SK-N-SH (cell line): ENCODE measurements around the gene RPGR. TPM values are rescaled to one million over a fixed set of nuclear protein-coding genes. Genes with fewer than 3 reads are reported as not detected.

Experiments
- CTCF ChIA-PET: fragments of 300-600, 350-600 bp; formaldehyde crosslinking; extraction: SDS; loops from one replicate; lab custom pipeline; 2021; lab: Yijun Ruan, JAX
- POLR2A ChIA-PET: fragments of 350-600 bp; sonication (Branson Sonifier 250); formaldehyde crosslinking; extraction: SDS; loops from one replicate; lab custom pipeline; 2020; ENCODE audit warnings: antibody characterized with exemption, inconsistent platforms; lab: Yijun Ruan, JAX
- DNase-seq: peaks from one replicate; pipeline ENCODE4 v3.0.0; 2012
- H2AFZ ChIP-seq: fragments of 200-600 bp; sonication (generic); 2 replicates; pipeline ENCODE4 v1.8.1; 2016; ENCODE audit warnings: antibody characterized with exemption, mild to moderate bottlenecking, low read depth
- H3F3A ChIP-seq: fragments of 200-600 bp; sonication (generic); replicated peaks from 2 replicates; pipeline ENCODE3; 2016; ENCODE audit warnings: antibody characterized with exemption, mild to moderate bottlenecking; ENCODE audit not compliant: insufficient read depth
- H3K27ac ChIP-seq, 2 experiments: fragments of 200-500 bp in 1 of 2; fragments of 200-600 bp in 1 of 2; sonication (Bioruptor generic) in 1 of 2; sonication (generic), shearing (Covaris generic) in 1 of 2; 2 replicates each; pipeline versions ENCODE4 v1.5.1 to v1.6.1; 2014 to 2016; ENCODE audit warnings: low read depth in 2 of 2, inconsistent platforms in 1 of 2, low read length in 1 of 2, mild to moderate bottlenecking in 1 of 2, mixed read lengths in 1 of 2
- H3K27me3 ChIP-seq: fragments of 200-600 bp; sonication (generic), shearing (Covaris generic); 2 replicates; pipeline ENCODE4 v1.6.1; 2016; ENCODE audit warnings: mixed run types; ENCODE audit not compliant: insufficient read depth
- H3K36me3 ChIP-seq, 2 experiments: fragments of 200-500 bp in 1 of 2; fragments of 200-600 bp in 1 of 2; sonication (Bioruptor generic) in 1 of 2; sonication (generic) in 1 of 2; replicated peaks in 1 of 2; 2 replicates each; pipeline versions ENCODE3 to v1.5.1; 2014 to 2016; ENCODE audit warnings: low read length in 1 of 2, mild to moderate bottlenecking in 1 of 2; ENCODE audit not compliant: insufficient read depth in 2 of 2, control insufficient read depth in 1 of 2
- H3K4me1 ChIP-seq, 2 experiments: fragments of 200-500 bp in 1 of 2; fragments of 200-600 bp in 1 of 2; sonication (Bioruptor generic) in 1 of 2; sonication (generic), shearing (Covaris generic) in 1 of 2; 2 replicates each; pipeline versions ENCODE4 v1.5.1 to v1.6.1; 2014 to 2016; ENCODE audit warnings: low read depth in 1 of 2, low read length in 1 of 2, mixed run types in 1 of 2; ENCODE audit not compliant: insufficient read depth in 2 of 2, control insufficient read depth in 1 of 2
- H3K4me2 ChIP-seq: fragments of 200-600 bp; sonication (generic), shearing (Covaris generic); 2 replicates; pipeline ENCODE4 v1.6.1; 2017; ENCODE audit warnings: mixed run types
- H3K4me3 ChIP-seq, 2 experiments: fragments of 200-500 bp in 1 of 2; fragments of 200-600 bp in 1 of 2; sonication (Bioruptor generic) in 1 of 2; sonication (generic), shearing (Covaris generic) in 1 of 2; 2 replicates each; pipeline versions ENCODE4 v1.5.1 to v1.8.1; 2014 to 2016; ENCODE audit warnings: low read depth in 2 of 2, inconsistent platforms in 1 of 2, low read length in 1 of 2, mild to moderate bottlenecking in 1 of 2, mixed read lengths in 1 of 2, moderate library complexity in 1 of 2
- H3K79me2 ChIP-seq: fragments of 200-600 bp; sonication (generic); 2 replicates; pipeline ENCODE4 v1.8.1; 2017; ENCODE audit warnings: mild to moderate bottlenecking; ENCODE audit not compliant: insufficient read depth
- H3K9ac ChIP-seq: fragments of 200-600 bp; sonication (generic); 2 replicates; pipeline ENCODE4 v1.6.1; 2017; ENCODE audit warnings: mixed run types
- H3K9me2 ChIP-seq: fragments of 200-600 bp; sonication (generic); 2 replicates; pipeline ENCODE4 v1.6.1; 2017; ENCODE audit warnings: mixed run types
- H3K9me3 ChIP-seq: fragments of 200-600 bp; sonication (generic); 2 replicates; pipeline ENCODE4 v1.6.1; 2017; ENCODE audit warnings: mixed run types, mild to moderate bottlenecking, moderate library complexity
- H4K20me1 ChIP-seq: fragments of 200-600 bp; sonication (generic); 2 replicates; pipeline ENCODE4 v1.6.1; 2017; ENCODE audit warnings: mild to moderate bottlenecking, mixed run types; ENCODE audit not compliant: insufficient read depth
- EZH2phosphoT487 ChIP-seq: fragments of 200-600 bp; sonication (generic); IDR thresholded peaks from 2 replicates; pipeline ENCODE4 v1.6.1; 2017; ENCODE audit warnings: low read depth, mixed run types, mild to moderate bottlenecking, antibody characterized with exemption, moderate library complexity, borderline replicate concordance
- FOSL2 ChIP-seq: IDR thresholded peaks from 2 replicates; pipeline ENCODE4 v1.4.0; 2012; ENCODE audit warnings: low read depth, mild to moderate bottlenecking, moderate library complexity, borderline replicate concordance
- JUND ChIP-seq: IDR thresholded peaks from 2 replicates; pipeline ENCODE4 v1.4.0; 2012
- MXI1 ChIP-seq: IDR thresholded peaks from 2 replicates; pipeline ENCODE4 v1.6.1; 2012; ENCODE audit warnings: mild to moderate bottlenecking, low read depth, low read length, improper control_type of control experiment
- NRF1 ChIP-seq: IDR thresholded peaks from 2 replicates; pipeline ENCODE4 v1.6.1; 2012; ENCODE audit warnings: low read depth, mild to moderate bottlenecking, low read length
- POLR2AphosphoS5 ChIP-seq: IDR thresholded peaks from 2 replicates; pipeline ENCODE4 v1.6.1; 2012; ENCODE audit warnings: low read depth, low read length
- REST ChIP-seq: IDR thresholded peaks from 2 replicates; pipeline ENCODE4 v1.6.1; 2012; ENCODE audit warnings: mild to moderate bottlenecking, low read depth, low read length, moderate library complexity
- RFX5 ChIP-seq: IDR thresholded peaks from 2 replicates; pipeline ENCODE4 v1.6.1; 2012; ENCODE audit warnings: mild to moderate bottlenecking, improper control_type of control experiment, low read length
- TAF1 ChIP-seq: IDR thresholded peaks from 2 replicates; pipeline ENCODE4 v1.6.1; 2012; ENCODE audit warnings: low read depth, mild to moderate bottlenecking, low read length, moderate library complexity, borderline replicate concordance
- TEAD4 ChIP-seq: IDR thresholded peaks from 2 replicates; pipeline ENCODE4 v1.4.0; 2012; ENCODE audit warnings: mild to moderate bottlenecking, borderline replicate concordance; ENCODE audit not compliant: insufficient read depth
- WGBS: methylation state at CpG from one replicate; pipeline ENCODE4 v1.1.6; 2017; ENCODE audit warnings: low lambda C conversion rate; 5-methylcytosine and 5-hydroxymethylcytosine counted together
- polyA plus RNA-seq, 3 experiments: library from polyadenylated mRNA; depleted of rRNA; stranded (reverse); fragments of >200 nt; gene quantifications; 2 replicates each; pipeline ENCODE4 v1.2.3, GENCODE V29; 2012
- TF ChIP-seq, protein P1 (sequence below): IDR thresholded peaks from 2 replicates; pipeline ENCODE4 v1.4.0; 2012; ENCODE audit warnings: low read depth, borderline replicate concordance
- TF ChIP-seq, protein P2 (sequence below): fragments of 150-350 bp; IDR thresholded peaks from 2 replicates; pipeline ENCODE4 v1.6.1; 2016; ENCODE audit warnings: mild to moderate bottlenecking, low read depth, low read length
- TF ChIP-seq, protein P3 (sequence below): fragments of 200-600 bp; sonication (generic); IDR thresholded peaks from 2 replicates; pipeline ENCODE4 v1.6.1; 2017; ENCODE audit warnings: antibody characterized with exemption, mild to moderate bottlenecking, moderate library complexity

The RPGR gene
- polyA plus RNA-seq, 1 of the 3 experiments (the other 2 are of a cell fraction), result 1.2 TPM

DNA sequence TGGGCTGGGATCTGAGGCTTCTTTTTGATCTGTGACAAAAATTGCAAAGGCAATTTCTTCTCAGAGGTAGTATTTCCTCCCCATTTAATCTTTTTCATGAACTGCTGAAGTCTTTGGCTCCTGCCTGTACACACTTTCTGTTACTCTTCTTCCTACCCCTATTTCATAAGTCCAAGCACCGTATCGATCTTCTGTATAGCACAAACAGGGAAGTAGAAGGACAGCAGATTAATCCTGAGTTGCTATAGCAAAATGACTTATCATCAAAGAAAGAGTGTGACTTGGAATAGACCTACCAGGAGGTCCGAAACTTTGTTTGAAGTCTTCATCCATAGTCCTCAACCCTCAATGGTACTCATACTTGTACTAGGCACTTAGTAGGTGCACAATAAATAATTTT, 47.1 kb upstream of the RPGR start:
- no peak overlapping the region for H3K4me2 ChIP-seq
- no peaks in the 10 kb centered on the region for H3K36me3 ChIP-seq
- ChIA-PET POLR2A (no interaction called here), CTCF (no interaction called here)
- WGBS, result 35% methylated on average over 3 of the region's 3 CpGs
- H3K27me3 ChIP-seq, result peaks cover 8% of the 10 kb centered on the region; the same call in 1 of the 2 replicates
- DNase-seq, result no peak
- H3K9ac ChIP-seq, result no peak overlapping the region
- H3K79me2 ChIP-seq, result no peaks in the 10 kb centered on the region
- no peak overlapping the region for H2AFZ ChIP-seq
- no peaks in the 10 kb centered on the region for H3F3A ChIP-seq
- H3K9me2 ChIP-seq, result no peaks in the 10 kb centered on the region
- no peak overlapping the region for H3K27ac ChIP-seq
- TF ChIP-seq FOSL2 (no peak), TEAD4 (no peak), RFX5 (no peak), NRF1 (no peak), TAF1 (no peak), EZH2phosphoT487 (no peak), REST (no peak), MXI1 (no peak), POLR2AphosphoS5 (no peak), JUND (no peak)
- TF ChIP-seq, protein P1, sequence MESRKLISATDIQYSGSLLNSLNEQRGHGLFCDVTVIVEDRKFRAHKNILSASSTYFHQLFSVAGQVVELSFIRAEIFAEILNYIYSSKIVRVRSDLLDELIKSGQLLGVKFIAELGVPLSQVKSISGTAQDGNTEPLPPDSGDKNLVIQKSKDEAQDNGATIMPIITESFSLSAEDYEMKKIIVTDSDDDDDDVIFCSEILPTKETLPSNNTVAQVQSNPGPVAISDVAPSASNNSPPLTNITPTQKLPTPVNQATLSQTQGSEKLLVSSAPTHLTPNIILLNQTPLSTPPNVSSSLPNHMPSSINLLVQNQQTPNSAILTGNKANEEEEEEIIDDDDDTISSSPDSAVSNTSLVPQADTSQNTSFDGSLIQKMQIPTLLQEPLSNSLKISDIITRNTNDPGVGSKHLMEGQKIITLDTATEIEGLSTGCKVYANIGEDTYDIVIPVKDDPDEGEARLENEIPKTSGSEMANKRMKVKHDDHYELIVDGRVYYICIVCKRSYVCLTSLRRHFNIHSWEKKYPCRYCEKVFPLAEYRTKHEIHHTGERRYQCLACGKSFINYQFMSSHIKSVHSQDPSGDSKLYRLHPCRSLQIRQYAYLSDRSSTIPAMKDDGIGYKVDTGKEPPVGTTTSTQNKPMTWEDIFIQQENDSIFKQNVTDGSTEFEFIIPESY, result no peak
- TF ChIP-seq, protein P2, sequence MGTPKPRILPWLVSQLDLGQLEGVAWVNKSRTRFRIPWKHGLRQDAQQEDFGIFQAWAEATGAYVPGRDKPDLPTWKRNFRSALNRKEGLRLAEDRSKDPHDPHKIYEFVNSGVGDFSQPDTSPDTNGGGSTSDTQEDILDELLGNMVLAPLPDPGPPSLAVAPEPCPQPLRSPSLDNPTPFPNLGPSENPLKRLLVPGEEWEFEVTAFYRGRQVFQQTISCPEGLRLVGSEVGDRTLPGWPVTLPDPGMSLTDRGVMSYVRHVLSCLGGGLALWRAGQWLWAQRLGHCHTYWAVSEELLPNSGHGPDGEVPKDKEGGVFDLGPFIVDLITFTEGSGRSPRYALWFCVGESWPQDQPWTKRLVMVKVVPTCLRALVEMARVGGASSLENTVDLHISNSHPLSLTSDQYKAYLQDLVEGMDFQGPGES, result no peak
- TF ChIP-seq, protein P3, sequence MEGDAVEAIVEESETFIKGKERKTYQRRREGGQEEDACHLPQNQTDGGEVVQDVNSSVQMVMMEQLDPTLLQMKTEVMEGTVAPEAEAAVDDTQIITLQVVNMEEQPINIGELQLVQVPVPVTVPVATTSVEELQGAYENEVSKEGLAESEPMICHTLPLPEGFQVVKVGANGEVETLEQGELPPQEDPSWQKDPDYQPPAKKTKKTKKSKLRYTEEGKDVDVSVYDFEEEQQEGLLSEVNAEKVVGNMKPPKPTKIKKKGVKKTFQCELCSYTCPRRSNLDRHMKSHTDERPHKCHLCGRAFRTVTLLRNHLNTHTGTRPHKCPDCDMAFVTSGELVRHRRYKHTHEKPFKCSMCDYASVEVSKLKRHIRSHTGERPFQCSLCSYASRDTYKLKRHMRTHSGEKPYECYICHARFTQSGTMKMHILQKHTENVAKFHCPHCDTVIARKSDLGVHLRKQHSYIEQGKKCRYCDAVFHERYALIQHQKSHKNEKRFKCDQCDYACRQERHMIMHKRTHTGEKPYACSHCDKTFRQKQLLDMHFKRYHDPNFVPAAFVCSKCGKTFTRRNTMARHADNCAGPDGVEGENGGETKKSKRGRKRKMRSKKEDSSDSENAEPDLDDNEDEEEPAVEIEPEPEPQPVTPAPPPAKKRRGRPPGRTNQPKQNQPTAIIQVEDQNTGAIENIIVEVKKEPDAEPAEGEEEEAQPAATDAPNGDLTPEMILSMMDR, result no peak
- no peaks in the 10 kb centered on the region for H4K20me1 ChIP-seq
- no peaks in the 10 kb centered on the region for H3K9me3 ChIP-seq
- no peak overlapping the region for H3K4me3 ChIP-seq
- peaks cover 0 to 2% of the 10 kb centered on the region in 2 experiments; a peak in 2 of 4 replicates for H3K4me1 ChIP-seq
